Esophagus mucosa (tissue), 1 donor: ENCODE data around the gene ZSCAN21. TPM values are rescaled to one million over a fixed set of nuclear protein-coding genes. Genes with fewer than 3 reads are reported as not detected.

ENCODE experiments used
- ATAC-seq: fragments of 200-7000 bp; cut with Tn5 transposase; one replicate; pipeline ENCODE4 v1.9.1; 2020
- total RNA-seq: library from RNA; stranded (reverse); gene quantifications from one replicate; pipeline ENCODE4 v1.2.4, GENCODE V29; 2023
- donor health status: DM: yes; HTN: yes; CAD: no.

ZSCAN21 gene
- total RNA-seq, 1 donor from 2014 or later = 3.7 TPM

GRCh38 chr7:100029596-100029995 lies 20.0 kb upstream of the ZSCAN21 start:
- ATAC-seq = no peak

DNA sequence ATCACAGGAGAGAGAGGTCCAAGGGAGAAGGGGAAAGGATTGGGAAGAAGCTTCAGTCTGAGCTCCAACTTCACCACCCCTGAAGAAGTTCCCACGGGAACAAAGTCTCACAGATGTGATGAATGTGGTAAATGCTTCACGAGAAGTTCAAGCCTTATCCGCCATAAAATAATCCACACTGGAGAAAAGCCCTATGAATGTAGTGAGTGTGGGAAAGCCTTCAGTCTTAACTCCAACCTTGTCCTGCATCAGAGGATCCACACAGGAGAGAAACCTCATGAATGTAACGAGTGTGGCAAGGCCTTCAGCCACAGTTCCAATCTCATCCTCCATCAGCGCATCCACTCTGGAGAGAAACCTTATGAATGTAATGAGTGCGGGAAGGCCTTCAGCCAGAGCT lies 16.0 kb upstream of the ZSCAN21 start:
- ATAC-seq = no peak

DNA sequence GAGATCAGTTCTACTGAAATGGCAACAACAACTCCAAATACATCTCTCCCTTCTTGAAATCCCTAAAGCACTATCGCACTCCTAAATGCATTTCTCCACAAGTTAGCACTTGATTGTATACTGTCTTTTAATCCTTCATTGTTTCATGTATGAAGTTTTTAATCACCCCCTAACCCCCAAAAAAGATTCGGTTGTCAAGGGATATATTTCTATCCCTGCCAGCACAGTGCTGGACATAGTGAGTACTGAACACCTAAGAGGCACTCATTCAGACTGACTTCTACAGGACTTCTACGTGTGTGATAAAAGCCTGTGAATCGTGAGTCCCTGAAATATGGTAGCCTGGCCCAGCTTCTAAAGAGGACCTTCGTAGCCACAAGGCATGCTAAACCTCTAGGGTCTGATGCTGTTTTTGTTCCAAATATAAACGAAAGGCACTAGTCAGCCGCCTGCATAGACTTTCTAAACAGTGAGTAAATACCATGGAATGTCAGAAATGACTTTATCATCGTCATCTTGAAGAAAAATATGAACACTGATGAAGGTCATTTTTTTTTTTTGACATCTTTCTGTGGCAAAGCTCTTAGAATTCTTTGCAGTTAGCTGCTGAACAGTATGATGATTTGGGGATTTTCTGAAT lies 14.6 kb upstream of the ZSCAN21 start:
- ATAC-seq = no peak

DNA sequence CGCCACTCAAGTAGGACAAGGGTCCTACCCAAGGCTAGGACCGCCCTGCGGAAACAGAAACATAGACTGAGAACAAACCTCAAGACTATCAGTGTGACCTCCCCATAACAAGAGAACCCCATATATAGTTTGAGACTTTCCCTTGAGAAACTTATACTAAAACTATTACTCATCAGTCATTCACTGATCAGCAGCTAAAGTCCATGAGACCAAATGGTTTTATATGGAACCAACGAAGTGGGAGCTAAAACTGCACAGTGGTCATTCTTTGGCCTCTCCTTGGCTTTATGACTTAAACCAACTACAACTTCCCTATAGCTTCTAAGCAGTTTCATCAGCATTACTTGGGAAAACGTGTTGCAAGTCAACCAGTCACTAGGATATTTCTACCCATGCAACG lies 13.7 kb upstream of the ZSCAN21 start:
- no peak for ATAC-seq

- no peak for ATAC-seq
Observed at GRCh38 chr7:100038326-100038725, 11.2 kb upstream of the ZSCAN21 start.

GRCh38 chr7:100040575-100040974 lies 9.0 kb upstream of the ZSCAN21 start:
- ATAC-seq = no peak

DNA sequence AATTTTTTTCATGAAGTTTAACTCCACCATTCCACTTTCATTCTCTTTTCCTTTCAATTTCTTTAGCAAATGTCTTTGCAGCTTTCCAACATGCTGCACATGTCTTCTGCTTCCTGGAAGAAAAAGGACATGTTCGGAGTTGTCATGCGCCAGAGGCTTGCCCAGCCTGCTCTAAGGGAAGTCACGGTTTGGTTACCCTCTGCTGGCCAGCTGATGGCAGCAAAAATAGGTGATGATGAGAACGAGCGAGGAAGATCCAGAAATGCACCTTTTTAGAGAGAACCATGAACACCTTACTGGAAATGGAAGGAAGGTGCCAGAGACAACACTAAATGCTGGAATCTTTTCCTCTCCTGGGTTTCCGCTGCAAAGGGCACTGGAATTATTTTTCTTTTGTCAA lies 4.9 kb upstream of the ZSCAN21 start:
- peak; percentile 70 for ATAC-seq

- no peak for ATAC-seq
Observed at GRCh38 chr7:100048680-100049079, 894 bp upstream of the ZSCAN21 start.

DNA sequence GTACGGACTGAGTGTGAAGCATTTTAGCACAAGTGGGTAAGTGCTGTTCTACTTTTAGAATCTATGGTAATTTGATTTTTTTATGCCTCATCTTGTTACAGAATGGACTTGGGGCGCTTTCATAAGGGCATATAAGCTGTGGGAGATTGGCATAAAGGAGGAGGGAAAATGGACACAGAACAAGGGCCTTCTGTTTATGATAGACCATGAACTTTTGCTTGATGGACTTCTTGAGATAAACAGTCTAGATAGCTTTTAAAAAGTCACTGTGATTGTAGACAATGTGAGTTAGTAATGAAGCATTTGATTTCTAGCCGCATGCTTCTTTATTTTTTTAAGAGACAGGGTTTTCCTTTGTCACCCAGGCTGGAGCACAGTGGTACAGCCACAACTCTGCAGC lies 2.0 kb downstream of the ZSCAN21 start:
- no peak for ATAC-seq

DNA sequence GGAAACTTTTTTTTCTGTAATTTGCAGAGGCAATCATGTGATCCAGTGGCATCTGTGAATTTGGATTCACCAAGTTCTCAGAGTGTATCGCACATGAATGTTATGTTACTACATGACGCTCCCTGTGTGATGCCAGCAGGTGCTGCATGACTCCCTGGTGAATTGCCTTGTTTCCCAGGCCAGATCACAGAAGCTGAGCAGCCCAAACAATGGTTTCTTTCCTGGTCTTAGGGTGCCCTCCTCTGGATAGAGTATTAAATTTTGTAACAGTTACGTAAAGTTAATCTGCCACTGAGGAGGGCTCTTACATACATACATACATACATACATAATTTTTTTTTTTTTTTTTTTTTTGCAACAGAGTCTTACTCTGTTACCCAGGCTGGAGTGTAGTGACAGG lies 3.6 kb downstream of the ZSCAN21 start:
- ATAC-seq = peak; percentile 82

DNA sequence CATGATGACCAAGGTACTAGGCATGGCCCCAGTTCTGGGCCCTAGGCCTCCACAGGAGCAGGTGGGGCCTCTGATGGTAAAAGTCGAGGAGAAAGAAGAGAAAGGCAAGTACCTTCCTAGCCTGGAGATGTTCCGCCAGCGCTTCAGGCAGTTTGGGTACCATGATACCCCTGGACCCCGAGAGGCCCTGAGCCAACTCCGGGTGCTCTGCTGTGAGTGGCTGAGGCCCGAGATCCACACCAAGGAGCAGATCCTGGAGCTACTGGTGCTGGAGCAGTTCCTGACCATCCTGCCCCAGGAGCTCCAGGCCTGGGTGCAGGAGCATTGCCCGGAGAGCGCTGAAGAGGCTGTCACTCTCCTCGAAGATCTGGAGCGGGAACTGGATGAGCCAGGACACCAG lies 7.4 kb downstream of the ZSCAN21 start:
- no peak for ATAC-seq

GRCh38 chr7:100059251-100059739 lies 9.7 kb downstream of the ZSCAN21 start:
- ATAC-seq = no peak

DNA sequence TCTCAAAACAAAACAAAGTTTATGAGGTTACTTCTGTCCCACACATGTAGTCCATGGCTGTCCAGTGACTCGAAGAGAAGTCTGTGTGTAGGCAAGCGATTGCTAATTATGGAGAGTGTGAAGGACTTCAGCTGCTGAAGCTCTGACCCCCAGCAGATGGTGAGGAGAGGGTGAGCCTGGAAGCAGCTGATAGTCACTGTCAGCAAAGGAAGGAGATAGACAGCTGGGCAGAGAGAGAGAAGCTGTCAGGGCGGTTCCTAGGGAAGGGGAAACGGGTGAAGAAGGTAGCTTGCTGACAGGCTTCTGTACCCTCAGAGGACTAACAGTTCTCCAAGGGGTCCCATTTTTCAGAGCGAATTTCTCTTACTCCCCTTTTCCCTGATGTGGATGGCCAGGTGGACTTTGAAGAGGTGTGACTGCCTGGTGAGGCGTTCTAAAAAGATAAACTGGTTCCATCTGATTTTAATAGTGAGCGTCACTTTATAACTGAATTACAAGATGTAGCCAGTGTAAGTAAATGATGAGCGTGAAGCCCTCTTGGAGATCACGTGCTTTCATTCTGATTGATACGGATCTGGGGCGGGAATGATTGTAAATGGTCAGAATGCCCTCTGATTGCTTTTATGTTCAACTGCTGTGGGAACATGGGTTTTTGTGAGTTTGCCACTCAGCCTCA lies 12.1 kb downstream of the ZSCAN21 start:
- ATAC-seq = no peak

DNA sequence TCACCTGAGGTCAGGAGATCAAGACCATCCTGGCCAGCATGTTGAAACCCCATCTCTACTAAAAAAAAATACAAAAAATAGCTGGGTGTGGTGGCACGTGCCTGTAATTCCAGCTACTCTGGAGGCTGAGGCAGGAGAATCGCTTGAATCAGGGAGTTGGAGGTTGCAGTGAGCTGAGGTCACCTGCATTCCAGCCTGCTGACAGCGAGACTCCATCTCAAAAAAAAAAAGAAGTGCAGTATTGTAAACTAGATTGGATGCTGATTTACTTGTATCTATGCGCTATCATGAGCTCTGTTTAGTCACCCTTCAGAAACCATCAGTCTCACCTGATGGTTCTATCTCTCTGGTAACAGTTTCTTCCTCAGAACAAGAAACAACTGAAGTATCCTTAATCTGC lies 13.8 kb downstream of the ZSCAN21 start:
- ATAC-seq = no peak

GRCh38 chr7:100064162-100064561 lies 14.6 kb downstream of the ZSCAN21 start:
- ATAC-seq = no peak

DNA sequence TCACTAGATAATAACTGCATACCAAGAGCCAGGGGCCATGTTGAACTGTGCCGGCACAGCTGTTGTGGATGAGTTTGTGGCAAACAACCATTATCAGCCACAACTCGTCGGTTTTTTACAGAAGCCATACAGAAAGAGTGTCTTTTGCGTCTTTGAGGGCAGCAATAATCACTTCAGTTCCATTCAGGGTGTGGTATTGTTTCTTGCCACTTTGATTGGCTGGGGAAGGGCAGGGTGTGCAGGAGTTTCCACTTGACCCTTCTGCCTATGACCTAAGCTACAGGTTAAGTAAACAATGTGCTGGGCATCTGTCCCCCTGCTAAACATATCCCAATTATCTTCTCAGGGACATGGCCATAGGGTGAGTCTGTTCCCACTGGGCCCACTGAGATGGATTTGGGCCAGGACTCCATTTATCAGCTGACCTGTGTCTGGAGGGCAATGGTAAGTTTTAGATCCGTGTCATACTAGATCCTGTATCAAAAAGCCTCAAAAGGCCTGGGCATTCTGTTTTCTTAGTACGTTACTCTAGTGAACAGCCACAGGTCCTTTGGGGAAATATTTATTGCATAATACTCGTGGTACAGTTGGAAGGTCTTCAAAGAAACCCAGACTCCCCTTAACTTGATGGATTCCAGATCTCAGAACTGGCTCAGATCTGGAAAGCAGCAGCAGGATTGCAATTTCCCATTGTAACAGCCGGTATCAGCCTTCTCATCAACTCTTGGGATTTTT lies 16.0 kb downstream of the ZSCAN21 start:
- peak; percentile 16 for ATAC-seq

DNA sequence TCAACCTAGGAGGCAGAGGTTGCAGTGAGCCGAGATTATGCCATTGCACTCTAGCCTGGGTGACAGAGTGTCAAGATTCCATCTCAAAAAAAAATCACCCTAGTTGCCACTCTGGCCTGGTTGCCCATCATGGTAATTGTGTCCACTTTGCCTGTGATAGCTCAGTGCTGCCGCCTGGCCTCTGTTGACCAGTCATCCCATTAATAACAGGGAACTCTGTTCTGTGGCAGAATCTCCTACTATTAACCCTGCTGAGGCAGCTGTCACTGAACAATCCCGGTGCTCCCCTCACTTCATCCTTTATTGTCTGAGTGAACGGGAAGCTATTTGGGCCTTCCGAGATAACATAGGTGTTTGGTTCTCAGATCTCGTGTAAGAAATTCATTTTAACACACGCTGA lies 17.4 kb downstream of the ZSCAN21 start:
- no peak for ATAC-seq

- no peak for ATAC-seq
Observed at GRCh38 chr7:100069991-100070390, 20.4 kb downstream of the ZSCAN21 start.

GRCh38 chr7:100071018-100071723 lies 21.6 kb downstream of the ZSCAN21 start:
- no peak for ATAC-seq

GRCh38 chr7:100072462-100072861 lies 22.9 kb downstream of the ZSCAN21 start:
- no peak for ATAC-seq

DNA sequence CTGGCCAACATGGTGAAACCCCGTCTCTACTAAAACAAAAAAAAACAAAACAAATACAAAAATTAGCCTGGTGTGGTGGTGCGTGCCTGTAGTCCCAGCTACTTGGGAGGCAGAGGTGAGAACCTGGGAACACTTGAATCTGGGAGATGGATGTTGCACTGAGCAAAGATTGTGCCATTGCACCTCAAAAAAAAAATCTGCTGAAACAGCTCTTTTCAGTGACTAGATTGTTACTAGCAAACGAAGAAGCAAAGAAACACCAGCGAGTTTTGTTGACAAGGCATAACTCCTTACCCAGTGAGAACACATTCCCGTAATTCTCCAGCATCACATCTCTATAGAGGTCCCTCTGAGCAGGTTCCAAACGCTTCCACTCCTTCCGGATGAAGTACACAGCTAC lies 25.3 kb downstream of the ZSCAN21 start:
- ATAC-seq = no peak

DNA sequence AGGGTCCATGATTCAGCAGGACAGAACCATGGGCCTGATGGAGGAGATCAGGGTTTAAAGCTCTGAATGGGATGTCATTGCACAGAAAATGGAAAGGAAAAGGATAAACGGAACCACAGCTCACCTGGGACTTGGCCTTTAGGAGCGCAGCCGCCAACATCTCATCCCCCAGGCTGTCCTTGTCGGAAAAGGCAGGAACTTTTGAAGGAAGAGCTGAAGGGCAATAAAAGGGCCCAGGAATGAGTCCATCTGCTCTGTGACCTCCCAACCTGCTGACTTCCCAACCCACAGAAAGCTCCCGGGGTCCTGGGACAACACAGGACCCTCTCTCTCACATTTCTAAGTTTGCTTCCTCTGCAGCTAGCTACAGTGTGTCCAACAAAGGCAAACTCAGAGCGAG lies 25.8 kb downstream of the ZSCAN21 start:
- ATAC-seq = no peak

DNA sequence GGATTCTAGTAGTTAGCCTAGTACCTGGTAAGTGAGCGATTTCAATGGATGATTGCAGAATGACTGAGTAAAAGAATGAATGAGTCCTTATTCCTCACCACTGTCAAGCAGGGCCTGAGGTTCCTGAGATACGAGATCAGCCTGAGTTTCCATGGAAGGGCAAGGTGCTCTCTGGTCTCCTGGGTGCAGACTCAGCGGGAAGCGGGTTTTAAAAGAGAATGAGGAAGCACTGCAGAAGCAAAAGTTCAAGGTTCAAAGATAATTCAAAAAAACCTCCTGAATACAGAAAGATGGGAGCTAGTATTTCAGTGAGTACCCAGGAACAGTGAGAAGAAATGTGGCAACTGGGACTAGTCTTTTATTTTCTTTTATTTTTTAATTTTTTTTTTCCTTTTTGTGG lies 27.6 kb downstream of the ZSCAN21 start:
- ATAC-seq = no peak
